HG03196 (cell line): ENCODE results near the gene DPP3.
A peak's percentile ranks its signal among the peaks of the same experiment; 100 is the strongest.
"Not testable (repeated sequence)": the region's sequence is repeated elsewhere in the genome, so short reads cannot be mapped to it uniquely, and the experiment has no call there.

Source experiments
- ATAC-seq: cut with Tn5 transposase; IDR thresholded peaks from one replicate; pipeline ENCODE4 v1.9.1; 2021; ENCODE audit not compliant: unreplicated experiment

The DPP3 gene

GRCh38 chr11:66529655-66530054 is 49.4 kb downstream of the DPP3 start:
- ATAC-seq, result no peak

DNA sequence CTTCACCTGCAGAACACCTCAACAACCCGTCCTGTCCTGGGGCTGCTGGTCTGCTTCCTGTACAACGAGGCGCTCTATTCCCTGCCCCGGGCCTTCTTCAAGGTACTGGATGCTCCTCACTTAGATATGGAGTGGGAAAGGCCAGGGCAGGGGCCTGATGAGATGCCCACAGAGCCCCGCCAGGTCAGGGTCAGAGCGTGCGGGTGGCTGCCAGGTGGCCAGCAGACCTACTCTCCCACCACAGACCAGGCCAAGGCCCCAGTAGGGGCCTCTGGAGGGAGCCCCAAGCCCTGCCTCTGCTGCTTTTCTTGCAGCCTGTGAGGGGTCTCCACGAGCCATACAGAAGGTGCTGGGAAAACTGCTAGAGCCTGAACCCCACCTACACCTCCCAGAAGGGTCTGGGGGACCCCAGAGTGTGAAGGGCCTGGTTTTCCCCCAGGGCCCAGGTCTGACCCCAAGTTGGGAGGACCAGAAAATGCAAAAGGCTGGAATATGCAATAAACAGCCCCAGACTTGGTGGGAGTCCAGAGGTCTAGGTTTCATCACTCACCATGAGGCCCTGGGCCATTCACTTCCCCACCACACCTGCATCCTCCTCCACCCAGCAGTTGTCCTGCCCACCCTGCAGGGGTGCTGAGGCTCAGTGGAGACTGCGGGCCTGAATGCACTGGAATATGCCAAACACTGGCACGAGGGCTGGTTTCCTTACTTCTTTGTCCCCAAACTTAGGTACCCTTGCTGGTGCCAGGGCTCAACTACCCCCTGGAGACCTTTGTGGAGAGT is 50.9 kb downstream of the DPP3 start:
- no peak for ATAC-seq

DNA sequence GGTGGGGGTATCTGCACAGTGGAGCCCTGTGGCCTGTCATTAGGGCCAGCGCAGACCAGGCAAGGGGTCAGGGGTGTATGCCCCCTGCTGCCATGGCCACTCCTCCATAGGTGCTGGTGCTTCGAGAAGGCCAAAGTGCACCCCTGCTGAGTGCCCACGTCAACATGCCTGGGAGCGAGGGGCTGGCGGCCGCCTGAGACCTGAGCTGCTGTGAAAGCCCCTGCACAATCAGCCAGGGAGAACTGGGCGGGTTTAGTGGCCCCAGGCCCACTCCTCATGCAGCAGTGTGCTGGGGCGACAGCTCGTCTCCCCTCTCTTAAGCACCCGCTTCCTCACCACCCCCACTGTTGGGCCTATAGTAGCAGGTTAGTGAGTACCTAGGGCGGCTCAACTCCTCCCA is 51.6 kb downstream of the DPP3 start:
- ATAC-seq, result no peak

GRCh38 chr11:66532784-66533183 is 52.5 kb downstream of the DPP3 start:
- ATAC-seq, result no peak

DNA sequence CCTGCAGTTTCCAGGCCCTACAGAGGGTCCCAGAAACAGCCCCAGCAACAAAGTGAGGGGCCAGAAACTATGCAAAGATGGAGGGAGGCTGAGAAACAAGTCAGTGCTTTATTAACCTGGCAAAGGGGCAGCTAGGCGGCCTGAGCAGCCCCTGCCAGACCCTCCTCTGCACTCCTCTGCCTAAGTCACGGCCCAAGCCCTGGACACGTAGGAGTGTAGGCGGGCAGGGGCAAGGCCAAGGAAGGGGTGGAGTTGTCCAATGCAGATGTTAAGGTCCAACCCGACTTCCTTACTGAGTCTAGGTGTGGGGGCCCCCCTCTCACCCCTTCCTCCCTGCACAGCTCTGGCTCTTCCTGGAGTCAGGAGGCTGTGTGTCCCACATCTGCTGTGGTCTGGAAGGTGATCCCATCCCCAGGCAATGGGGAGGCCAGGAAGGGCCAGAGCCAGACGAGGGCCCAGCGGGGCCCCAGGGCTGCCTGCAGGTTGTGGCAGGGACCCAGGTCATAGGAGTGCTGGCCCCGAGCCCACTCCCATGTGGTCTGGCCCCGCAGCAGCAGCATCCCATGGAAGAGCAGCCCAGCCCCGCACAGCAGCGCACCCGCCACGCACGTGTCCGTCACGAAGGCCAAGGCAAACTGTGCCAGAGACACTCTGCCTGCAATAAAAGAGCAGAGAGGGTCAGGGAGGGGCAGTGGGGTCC is 59.1 kb downstream of the DPP3 start:
- no peak for ATAC-seq

DNA sequence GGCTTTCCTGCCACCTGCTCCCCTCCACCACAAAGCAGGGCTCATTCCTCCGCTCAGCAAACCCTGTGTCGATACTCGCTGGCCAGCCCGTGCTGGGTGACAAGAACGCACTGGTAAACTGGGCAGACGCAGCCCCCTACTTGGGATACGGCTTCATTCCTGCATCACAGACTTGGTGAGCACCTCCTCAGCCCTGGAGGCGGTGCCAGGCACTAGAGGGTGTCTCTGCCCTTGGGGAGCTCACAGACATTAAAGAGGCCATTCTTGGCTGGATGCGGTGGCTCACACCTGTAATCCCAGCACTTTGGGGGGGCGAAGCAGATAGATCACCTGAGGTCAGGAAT is 59.6 kb downstream of the DPP3 start:
- no peak for ATAC-seq

GRCh38 chr11:66540598-66540997 is 60.4 kb downstream of the DPP3 start:
- ATAC-seq, result not testable (repeated sequence)

GRCh38 chr11:66541892-66542291 is 61.7 kb downstream of the DPP3 start:
- ATAC-seq, result no peak

DNA sequence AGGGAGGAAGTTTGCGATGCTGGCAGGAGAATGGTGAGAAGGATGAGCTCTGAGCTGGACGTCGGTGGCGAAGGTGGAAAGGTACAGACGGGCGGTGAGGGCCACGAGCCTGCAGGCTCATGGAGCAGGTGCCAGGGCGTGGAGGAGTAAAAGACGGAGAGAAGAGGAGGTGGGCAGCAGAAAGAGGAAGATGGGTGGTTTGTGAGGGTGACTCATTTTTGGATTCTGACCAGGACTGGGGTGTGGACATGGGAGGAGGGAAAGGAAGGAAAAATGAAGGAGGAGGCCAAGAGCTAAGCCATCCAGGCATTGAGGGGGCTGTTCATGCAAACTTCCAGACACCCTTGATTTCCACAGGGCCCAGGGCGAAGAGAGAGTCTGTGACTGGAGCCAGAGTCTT is 62.1 kb downstream of the DPP3 start:
- no peak for ATAC-seq

- ATAC-seq, result no peak
Observed at GRCh38 chr11:66543263-66544107, 63.3 kb downstream of the DPP3 start.

GRCh38 chr11:66544952-66545351 is 64.7 kb downstream of the DPP3 start:
- not testable (repeated sequence) for ATAC-seq

- peak; percentile 83 for ATAC-seq
Observed at GRCh38 chr11:66545701-66546367, 65.6 kb downstream of the DPP3 start, which contains the start of gene ZDHHC24. Gene ZDHHC24, minus strand, starts transcription at chr11:66546048. Its CDS starts 45 bp downstream, at chr11:66546003.

GRCh38 chr11:66546368-66546965 is 66.2 kb downstream of the DPP3 start, which contains the start of gene ACTN3:
Gene ACTN3, plus strand, starts transcription at chr11:66546903. Its CDS starts 35 bp downstream, at chr11:66546938.
- no peak for ATAC-seq

DNA sequence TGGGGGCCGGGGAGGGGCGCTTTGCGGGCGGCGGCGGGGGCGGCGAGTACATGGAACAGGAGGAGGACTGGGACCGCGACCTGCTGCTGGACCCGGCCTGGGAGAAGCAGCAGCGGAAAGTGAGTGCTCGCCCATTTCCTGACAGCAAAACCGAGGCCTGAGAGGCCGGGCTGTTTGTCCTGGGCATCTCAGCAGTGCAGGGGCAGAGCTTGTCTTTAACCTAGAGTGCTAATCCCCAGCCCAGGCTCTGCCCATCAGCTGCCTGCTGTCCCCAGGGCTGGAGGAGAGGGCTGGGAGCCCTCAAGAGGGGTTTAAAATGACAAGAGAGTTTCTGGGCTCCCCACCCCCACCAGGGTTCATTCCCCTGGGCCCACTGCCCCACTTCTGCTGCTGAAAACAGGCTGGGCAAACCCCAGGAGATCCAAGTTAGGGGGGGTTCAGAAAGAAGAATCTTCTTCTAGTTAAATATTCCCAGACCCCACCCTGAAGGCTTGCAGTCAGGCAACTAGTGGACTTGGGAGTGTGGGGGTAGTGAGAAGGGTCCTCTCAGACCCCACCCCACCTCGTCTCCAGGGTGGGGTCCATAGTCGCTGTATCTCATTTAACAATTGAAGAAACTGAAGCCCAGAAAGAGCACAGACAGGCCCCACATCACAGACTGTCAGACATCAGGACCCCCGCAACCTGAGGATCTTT is 66.9 kb downstream of the DPP3 start:
- ATAC-seq, result no peak

GRCh38 chr11:66547662-66548009 is 67.4 kb downstream of the DPP3 start:
- no peak for ATAC-seq

DNA sequence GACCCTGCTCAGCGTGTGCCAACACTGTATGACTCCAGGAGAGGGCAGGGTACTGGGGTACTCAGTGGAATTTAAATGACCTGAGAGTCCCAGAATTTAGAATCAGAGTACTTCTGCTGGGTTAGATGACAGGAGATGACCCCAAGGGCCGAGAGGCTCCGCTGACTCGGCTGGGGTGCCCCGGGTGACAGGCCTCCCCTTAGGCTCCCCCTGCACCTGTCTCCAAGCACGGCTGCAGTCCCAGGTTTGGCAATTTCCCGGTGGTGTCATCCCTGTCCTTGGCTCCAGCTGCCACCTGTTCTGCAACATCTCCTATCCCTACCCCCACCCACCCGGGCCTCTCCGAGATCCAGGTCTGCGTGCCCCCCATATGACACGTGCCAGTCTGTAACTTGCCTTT is 67.8 kb downstream of the DPP3 start:
- no peak for ATAC-seq

- ATAC-seq, result no peak
Observed at GRCh38 chr11:66548774-66549630, 68.8 kb downstream of the DPP3 start.

- no peak for ATAC-seq
Observed at GRCh38 chr11:66549696-66550095, 69.5 kb downstream of the DPP3 start.

- ATAC-seq, result no peak
Observed at GRCh38 chr11:66550887-66551286, 70.7 kb downstream of the DPP3 start.
